ENCODE data around the gene FMN2. TPM values are rescaled to one million over a fixed set of nuclear protein-coding genes. Genes with fewer than 3 reads are reported as not detected.

The FMN2 gene
- polyA plus RNA-seq, 3 donors = not detected

DNA sequence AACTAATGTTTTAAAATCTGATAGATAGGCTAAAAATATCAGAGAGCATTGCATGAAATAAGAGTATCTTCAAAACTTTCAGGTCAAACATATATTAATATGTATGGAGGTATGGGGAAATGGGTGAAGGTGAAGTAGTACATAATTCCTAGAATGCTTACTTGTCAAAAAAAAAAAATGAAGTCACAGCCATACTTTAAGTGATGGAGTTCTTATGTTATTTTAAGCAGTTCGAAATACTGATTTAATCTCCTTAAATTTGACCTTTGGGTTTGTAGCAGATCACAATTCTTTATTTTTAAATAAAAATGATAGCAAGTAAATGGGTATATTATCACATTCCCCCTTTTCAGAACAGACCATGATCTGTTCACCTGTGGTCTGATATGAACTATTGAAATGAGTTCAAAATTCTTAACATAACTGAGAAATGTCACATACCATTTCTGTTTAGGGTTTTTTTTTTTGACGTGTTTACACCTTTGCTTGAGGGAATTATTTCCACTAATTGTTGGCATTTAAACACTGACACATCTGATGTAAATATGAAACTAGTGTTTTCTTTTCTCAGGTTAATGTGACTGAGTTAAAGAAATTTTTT lies 300.1 kb downstream of the FMN2 start:
- no peaks in the 10 kb centered on the region for H3K27me3 ChIP-seq (ENCODE audit: control insufficient read depth in 2 of 2, insufficient read depth in 2 of 2, low read length in 2 of 2)
- Mint-ChIP-seq H3K36me3 (no peaks in the 10 kb centered on the region), H3K9me3 (peaks cover 0 to 5% (median 0%) of the 10 kb centered on the region in 7 donors), H3K27ac (no peak overlapping the region), H3K4me1 (no peaks in the 10 kb centered on the region), H3K4me3 (no peak overlapping the region), H3K27me3 (ENCODE audit: low read depth in 3 of 3) (no peaks in the 10 kb centered on the region)
- no peak overlapping the region for H3K27ac ChIP-seq (ENCODE audit: low read depth in 1 of 2, low read length in 2 of 2)
- no CpG with 5 or more reads among the region's 2 CpGs for WGBS (ENCODE audit: insufficient coverage)
- H3K4me3 ChIP-seq (replicated peaks in 1 of 3; ENCODE audit: low read depth in 2 of 3, low read length in 3 of 3) = no peak overlapping the region
- no peaks in the 10 kb centered on the region for H4K20me1 ChIP-seq (ENCODE audit: insufficient read depth, low read length)
- DNase-seq = no peak
- no peaks in the 10 kb centered on the region for H3K79me2 ChIP-seq (ENCODE audit: insufficient read depth, low read length)
- no peak overlapping the region for H3K4me2 ChIP-seq (replicated peaks; ENCODE audit: extremely low read depth, low read length, poor library complexity, severe bottlenecking)
- no peaks in the 10 kb centered on the region for H3K4me1 ChIP-seq (ENCODE audit: control insufficient read depth in 1 of 2, insufficient read depth in 2 of 2, low read length in 2 of 2)
- no peak overlapping the region for H3K9ac ChIP-seq (ENCODE audit: insufficient read depth, low read length, poor library complexity, severe bottlenecking)
- H3K9me3 ChIP-seq (replicated peaks in 1 of 2; ENCODE audit: control insufficient read depth in 1 of 2, insufficient read depth in 1 of 2, low read length in 2 of 2) = peaks cover 0 to 3% of the 10 kb centered on the region in 2 donors
- intact Hi-C loops (cut with micrococcal nuclease) = no loop called here
- TF ChIP-seq, protein P1, sequence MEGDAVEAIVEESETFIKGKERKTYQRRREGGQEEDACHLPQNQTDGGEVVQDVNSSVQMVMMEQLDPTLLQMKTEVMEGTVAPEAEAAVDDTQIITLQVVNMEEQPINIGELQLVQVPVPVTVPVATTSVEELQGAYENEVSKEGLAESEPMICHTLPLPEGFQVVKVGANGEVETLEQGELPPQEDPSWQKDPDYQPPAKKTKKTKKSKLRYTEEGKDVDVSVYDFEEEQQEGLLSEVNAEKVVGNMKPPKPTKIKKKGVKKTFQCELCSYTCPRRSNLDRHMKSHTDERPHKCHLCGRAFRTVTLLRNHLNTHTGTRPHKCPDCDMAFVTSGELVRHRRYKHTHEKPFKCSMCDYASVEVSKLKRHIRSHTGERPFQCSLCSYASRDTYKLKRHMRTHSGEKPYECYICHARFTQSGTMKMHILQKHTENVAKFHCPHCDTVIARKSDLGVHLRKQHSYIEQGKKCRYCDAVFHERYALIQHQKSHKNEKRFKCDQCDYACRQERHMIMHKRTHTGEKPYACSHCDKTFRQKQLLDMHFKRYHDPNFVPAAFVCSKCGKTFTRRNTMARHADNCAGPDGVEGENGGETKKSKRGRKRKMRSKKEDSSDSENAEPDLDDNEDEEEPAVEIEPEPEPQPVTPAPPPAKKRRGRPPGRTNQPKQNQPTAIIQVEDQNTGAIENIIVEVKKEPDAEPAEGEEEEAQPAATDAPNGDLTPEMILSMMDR (IDR thresholded peaks at IDR 0.05) = no peak
- H2AFZ ChIP-seq (ENCODE audit: insufficient read depth, low read depth, low read length, poor library complexity, severe bottlenecking) = no peak overlapping the region
- H3K36me3 ChIP-seq (replicated peaks in 1 of 2; ENCODE audit: control insufficient read depth in 1 of 2, insufficient read depth in 2 of 2, low read length in 2 of 2) = no peaks in the 10 kb centered on the region

DNA sequence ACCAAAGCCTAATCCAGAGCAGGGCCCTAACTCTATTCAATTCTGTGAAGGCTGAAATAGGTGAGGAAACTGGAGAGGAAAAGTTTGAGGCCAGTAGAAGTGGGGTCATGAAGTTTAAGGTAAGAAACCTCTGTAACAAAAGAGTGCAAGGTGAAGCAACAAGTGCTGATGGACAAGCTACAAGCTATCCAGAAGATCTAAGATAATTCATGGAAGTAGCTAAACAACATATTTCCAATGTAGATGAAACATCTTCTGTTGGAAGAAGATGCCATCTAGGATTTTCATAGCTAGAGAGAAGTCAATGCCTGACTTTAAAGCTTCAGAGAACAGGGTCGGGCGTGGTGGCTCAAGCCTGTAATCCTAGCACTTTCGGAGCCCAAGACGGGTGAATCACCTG lies 302.7 kb downstream of the FMN2 start:
- Mint-ChIP-seq H3K9me3 (peaks cover 0 to 6% (median 4%) of the 10 kb centered on the region in 7 donors), H3K27me3 (ENCODE audit: low read depth in 3 of 3) (no peaks in the 10 kb centered on the region), H3K27ac (no peak overlapping the region), H3K4me1 (no peaks in the 10 kb centered on the region), H3K36me3 (no peaks in the 10 kb centered on the region), H3K4me3 (no peak overlapping the region)
- intact Hi-C loops (cut with micrococcal nuclease) = no loop called here
- TF ChIP-seq, protein P1 (IDR thresholded peaks at IDR 0.05) = no peak
- no peak overlapping the region for H3K4me2 ChIP-seq (replicated peaks; ENCODE audit: extremely low read depth, low read length, poor library complexity, severe bottlenecking)
- H3K4me1 ChIP-seq (ENCODE audit: control insufficient read depth in 1 of 2, insufficient read depth in 2 of 2, low read length in 2 of 2) = no peaks in the 10 kb centered on the region
- H3K79me2 ChIP-seq (ENCODE audit: insufficient read depth, low read length) = no peaks in the 10 kb centered on the region
- H3K4me3 ChIP-seq (replicated peaks in 1 of 3; ENCODE audit: low read depth in 2 of 3, low read length in 3 of 3) = no peak overlapping the region
- no peaks in the 10 kb centered on the region for H3K27me3 ChIP-seq (ENCODE audit: control insufficient read depth in 2 of 2, insufficient read depth in 2 of 2, low read length in 2 of 2)
- H4K20me1 ChIP-seq (ENCODE audit: insufficient read depth, low read length) = no peaks in the 10 kb centered on the region
- WGBS (ENCODE audit: insufficient coverage) = 95% methylated on average over 4 of the region's 4 CpGs
- H2AFZ ChIP-seq (ENCODE audit: insufficient read depth, low read depth, low read length, poor library complexity, severe bottlenecking) = no peak overlapping the region
- no peaks in the 10 kb centered on the region for H3K36me3 ChIP-seq (replicated peaks in 1 of 2; ENCODE audit: control insufficient read depth in 1 of 2, insufficient read depth in 2 of 2, low read length in 2 of 2)
- DNase-seq = no peak
- peaks cover 0 to 3% of the 10 kb centered on the region in 2 donors for H3K9me3 ChIP-seq (replicated peaks in 1 of 2; ENCODE audit: control insufficient read depth in 1 of 2, insufficient read depth in 1 of 2, low read length in 2 of 2)
- no peak overlapping the region for H3K9ac ChIP-seq (ENCODE audit: insufficient read depth, low read length, poor library complexity, severe bottlenecking)
- no peak overlapping the region for H3K27ac ChIP-seq (ENCODE audit: low read depth in 1 of 2, low read length in 2 of 2)
